Gastrocnemius medialis (tissue), 4 donors: ENCODE results near the gene DHRS9.

Experiments
- CTCF ChIP-seq, 5 experiments: fragments of 450-650 bp in 3 of 5; fragments of 200-600 bp in 2 of 5; sonication (generic) in 2 of 5; IDR thresholded peaks in 4 of 5; conservative IDR thresholded peaks in 1 of 5; 1 replicate in 4 of 5; 2 replicates in 1 of 5; pipeline ENCODE4 v1.5.1; 2016 to 2019; ENCODE audit warnings: antibody characterized with exemption in 5 of 5, mild to moderate bottlenecking in 3 of 5, moderate library complexity in 3 of 5
- POLR2A ChIP-seq, 2 donors: fragments of 450-650 bp; IDR thresholded peaks; one replicate each; pipeline ENCODE4 v1.6.1; 2017; ENCODE audit warnings: antibody characterized with exemption in 2 of 2, mild to moderate bottlenecking in 2 of 2, moderate library complexity in 2 of 2

GRCh38 chr2:169071455-169071854 lies 2.1 kb downstream of the DHRS9 start:
- no peak for TF ChIP-seq POLR2A (IDR thresholded peaks at IDR 0.05)
- TF ChIP-seq CTCF (IDR thresholded peaks at IDR 0.05 in 4 of 5, conservative IDR thresholded peaks at IDR 0.05 in 1 of 5): no peak
